HFFc6 (cell line): Measurements from ENCODE around the gene NPS. TPM values are rescaled to one million over a fixed set of nuclear protein-coding genes. Genes with fewer than 3 reads are reported as not detected.

ENCODE experiments used
- DNase-seq: peaks from one replicate; pipeline ENCODE4 v3.0.0-alpha.2; 2018
- H3K27ac Mint-ChIP-seq: 2 replicates; pipeline ENCODE4 v1.8.0; 2020; ENCODE audit warnings: mild to moderate bottlenecking, mixed read lengths
- H3K27me3 Mint-ChIP-seq: 2 replicates; pipeline ENCODE4 v1.8.0; 2021; ENCODE audit warnings: mild to moderate bottlenecking, moderate library complexity, mixed read lengths; ENCODE audit not compliant: insufficient read depth
- H3K36me3 Mint-ChIP-seq: 2 replicates; pipeline ENCODE4 v1.8.0; 2021; ENCODE audit warnings: low read depth, mixed read lengths
- H3K4me1 Mint-ChIP-seq: 2 replicates; pipeline ENCODE4 v1.8.0; 2020; ENCODE audit warnings: low read depth, mixed read lengths
- H3K4me3 Mint-ChIP-seq: 2 replicates; pipeline ENCODE4 v1.8.0; 2020; ENCODE audit warnings: mild to moderate bottlenecking, moderate library complexity, mixed read lengths
- H3K9me3 Mint-ChIP-seq: 2 replicates; pipeline ENCODE4 v1.8.0; 2020; ENCODE audit warnings: mild to moderate bottlenecking, mixed read lengths
- total RNA-seq, 6 experiments: library from RNA; stranded (reverse); fragmentation: NEBNext Ultra II Directional; extraction: Animal tissue kit (Norgen Biotek cat#: 25700); gene quantifications; 2 replicates in 1 of 6; 3 replicates in 5 of 6; pipeline ENCODE4 v1.2.3, GENCODE V29; 2021
- TF ChIP-seq, protein P1 (sequence below): fragments of 200-600 bp; sonication (generic); IDR thresholded peaks from 2 replicates; pipeline ENCODE4 v1.5.0; 2021; ENCODE audit warnings: antibody characterized with exemption, mild to moderate bottlenecking

Gene NPS
- total RNA-seq, 6 experiments from 2014 or later = not detected

DNA sequence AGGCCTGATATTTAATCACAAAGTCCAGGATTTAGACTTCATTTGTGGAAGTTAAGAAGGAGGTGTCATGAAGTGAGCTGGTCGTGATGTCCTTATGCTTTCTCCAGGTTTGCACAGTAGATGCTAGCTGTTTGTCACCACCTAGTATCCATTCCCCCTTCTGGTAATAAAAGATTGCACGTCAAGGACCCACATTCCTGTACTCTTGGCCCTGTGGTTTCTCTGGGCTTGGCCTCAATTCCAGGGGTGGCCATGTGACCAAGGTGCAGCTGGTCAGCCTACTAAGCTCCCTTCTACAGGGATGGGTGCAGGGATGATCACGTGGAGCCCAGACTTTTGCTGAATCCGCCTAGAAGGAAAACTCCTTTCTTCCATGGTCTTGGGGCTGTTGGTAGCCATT is 16.5 kb downstream of the NPS start:
- Mint-ChIP-seq H3K9me3 (peaks cover 43% of the 10 kb centered on the region), H3K27ac (no peak overlapping the region), H3K4me1 (no peaks in the 10 kb centered on the region), H3K36me3 (no peaks in the 10 kb centered on the region; the same call in 1 of the 2 replicates), H3K27me3 (peaks cover 1% of the 10 kb centered on the region; the same call in 1 of the 2 replicates), H3K4me3 (no peak overlapping the region)
- no peak for DNase-seq
- TF ChIP-seq, protein P1, sequence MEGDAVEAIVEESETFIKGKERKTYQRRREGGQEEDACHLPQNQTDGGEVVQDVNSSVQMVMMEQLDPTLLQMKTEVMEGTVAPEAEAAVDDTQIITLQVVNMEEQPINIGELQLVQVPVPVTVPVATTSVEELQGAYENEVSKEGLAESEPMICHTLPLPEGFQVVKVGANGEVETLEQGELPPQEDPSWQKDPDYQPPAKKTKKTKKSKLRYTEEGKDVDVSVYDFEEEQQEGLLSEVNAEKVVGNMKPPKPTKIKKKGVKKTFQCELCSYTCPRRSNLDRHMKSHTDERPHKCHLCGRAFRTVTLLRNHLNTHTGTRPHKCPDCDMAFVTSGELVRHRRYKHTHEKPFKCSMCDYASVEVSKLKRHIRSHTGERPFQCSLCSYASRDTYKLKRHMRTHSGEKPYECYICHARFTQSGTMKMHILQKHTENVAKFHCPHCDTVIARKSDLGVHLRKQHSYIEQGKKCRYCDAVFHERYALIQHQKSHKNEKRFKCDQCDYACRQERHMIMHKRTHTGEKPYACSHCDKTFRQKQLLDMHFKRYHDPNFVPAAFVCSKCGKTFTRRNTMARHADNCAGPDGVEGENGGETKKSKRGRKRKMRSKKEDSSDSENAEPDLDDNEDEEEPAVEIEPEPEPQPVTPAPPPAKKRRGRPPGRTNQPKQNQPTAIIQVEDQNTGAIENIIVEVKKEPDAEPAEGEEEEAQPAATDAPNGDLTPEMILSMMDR = no peak

DNA sequence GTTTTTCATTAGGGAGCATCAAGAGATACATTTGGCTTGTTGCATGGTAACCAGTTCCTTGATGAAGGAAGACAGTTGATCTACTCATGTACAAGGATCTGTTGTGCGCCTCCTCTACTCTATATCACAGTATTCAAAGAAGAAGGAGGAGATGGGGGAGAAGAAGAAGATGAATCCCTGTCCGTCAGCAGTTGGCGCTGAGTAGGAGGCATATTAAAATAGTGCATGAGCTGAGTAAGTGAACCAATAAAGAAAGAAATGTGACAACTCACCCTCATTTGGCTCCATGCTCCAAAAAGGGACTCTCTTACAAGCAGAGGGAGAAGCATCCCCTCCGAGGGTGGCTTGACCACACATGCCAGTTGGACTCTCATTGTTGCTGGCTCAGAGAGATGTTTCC is 20.1 kb downstream of the NPS start:
- TF ChIP-seq, protein P1 = no peak
- H3K4me1 Mint-ChIP-seq = no peaks in the 10 kb centered on the region
- H3K4me3 Mint-ChIP-seq = no peak overlapping the region
- no peak for DNase-seq
- no peaks in the 10 kb centered on the region; the same call in 1 of the 2 replicates for H3K27me3 Mint-ChIP-seq
- peaks cover 54% of the 10 kb centered on the region for H3K9me3 Mint-ChIP-seq
- no peak overlapping the region for H3K27ac Mint-ChIP-seq
- H3K36me3 Mint-ChIP-seq = no peaks in the 10 kb centered on the region; the same call in 1 of the 2 replicates

DNA sequence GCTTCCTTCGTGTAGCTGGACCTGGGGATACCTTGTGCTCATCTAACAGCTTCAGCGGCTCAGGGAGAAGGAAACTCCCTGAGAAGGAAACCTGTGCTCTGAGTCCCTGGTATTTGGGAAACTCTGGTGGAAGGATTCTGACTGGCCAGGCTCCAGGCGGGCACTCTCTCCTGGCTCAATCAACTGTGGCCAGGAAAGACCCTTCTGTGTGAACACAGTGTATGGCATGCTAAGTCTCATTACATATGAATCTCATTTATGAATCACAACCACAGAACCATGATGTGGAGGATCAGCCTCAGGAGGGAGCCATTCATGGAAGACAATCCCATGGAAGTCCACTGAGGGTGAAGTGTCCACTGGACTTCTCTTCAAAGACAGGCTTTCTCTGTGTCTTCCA is 20.9 kb downstream of the NPS start:
- Mint-ChIP-seq H3K36me3 (no peaks in the 10 kb centered on the region; the same call in 1 of the 2 replicates), H3K4me3 (no peak overlapping the region), H3K27me3 (no peaks in the 10 kb centered on the region; the same call in 1 of the 2 replicates), H3K9me3 (peaks cover 54% of the 10 kb centered on the region), H3K27ac (no peak overlapping the region), H3K4me1 (no peaks in the 10 kb centered on the region)
- TF ChIP-seq, protein P1 = no peak
- DNase-seq = no peak

DNA sequence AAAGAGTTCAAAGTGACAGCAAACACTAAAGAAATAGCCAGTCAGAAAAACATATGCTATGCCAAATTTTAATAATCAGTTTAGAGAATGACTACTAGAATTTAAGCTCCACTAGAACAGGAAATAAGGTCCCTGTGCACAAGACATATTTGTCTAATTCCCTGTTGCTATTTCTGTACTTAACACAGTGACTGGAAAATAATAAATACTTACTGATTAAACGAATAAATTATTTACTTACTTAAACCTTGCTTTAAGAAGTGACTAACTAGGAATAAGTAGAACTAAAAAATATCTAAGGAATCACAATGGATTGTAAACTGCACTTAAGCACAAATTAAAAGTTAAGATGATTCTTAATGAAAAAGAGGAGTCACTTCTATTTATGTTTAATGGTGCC is 22.3 kb downstream of the NPS start:
- Mint-ChIP-seq H3K36me3 (no peaks in the 10 kb centered on the region; the same call in 1 of the 2 replicates), H3K27me3 (no peaks in the 10 kb centered on the region; the same call in 1 of the 2 replicates), H3K9me3 (peaks cover 60% of the 10 kb centered on the region), H3K27ac (no peak overlapping the region), H3K4me3 (no peak overlapping the region), H3K4me1 (no peaks in the 10 kb centered on the region)
- TF ChIP-seq, protein P1 = no peak
- DNase-seq = no peak

DNA sequence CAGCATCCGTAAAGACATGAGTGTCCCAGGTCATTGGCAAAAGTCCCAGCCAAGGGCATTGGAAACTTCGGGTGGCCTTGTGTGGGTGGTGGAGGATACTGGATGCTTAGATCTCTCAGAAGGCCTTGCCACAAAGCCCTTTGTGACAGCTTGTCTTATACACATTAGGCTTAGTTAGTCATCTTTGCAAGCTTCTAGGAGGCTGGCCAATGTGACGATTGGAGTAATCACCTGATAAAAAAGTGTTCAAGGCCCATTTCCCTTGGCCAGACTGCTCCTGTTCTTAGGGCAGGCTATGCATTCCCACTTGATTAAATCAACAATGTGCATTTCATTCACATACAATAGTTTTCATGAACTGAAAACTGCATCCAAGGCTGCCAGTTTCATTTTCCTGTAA is 26.9 kb downstream of the NPS start:
- Mint-ChIP-seq H3K4me1 (no peaks in the 10 kb centered on the region), H3K27ac (no peak overlapping the region), H3K27me3 (peaks cover 5% of the 10 kb centered on the region), H3K4me3 (no peak overlapping the region), H3K9me3 (peaks cover 43% of the 10 kb centered on the region), H3K36me3 (no peaks in the 10 kb centered on the region)
- DNase-seq = no peak
- TF ChIP-seq, protein P1 = no peak

DNA sequence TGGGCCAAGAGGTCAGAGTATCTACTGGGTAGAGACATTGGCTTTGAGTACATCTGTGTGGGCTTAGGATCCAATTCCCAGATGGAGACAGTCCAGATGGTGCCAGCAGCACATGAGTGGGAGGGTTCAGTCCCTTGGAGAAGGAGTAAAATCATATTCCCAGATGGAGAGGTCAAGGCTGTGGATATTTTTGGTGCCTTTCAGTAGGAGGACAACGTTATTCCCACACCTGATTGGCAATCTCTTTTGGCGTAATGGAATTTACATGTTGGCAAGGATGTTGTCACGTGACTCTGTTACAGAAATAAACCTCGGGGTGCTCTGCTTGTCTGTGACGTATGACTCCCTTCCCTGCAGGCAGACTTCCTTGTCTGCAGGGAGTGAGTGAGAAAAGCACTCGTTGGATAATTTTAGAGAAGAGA is 27.6 kb downstream of the NPS start:
- H3K36me3 Mint-ChIP-seq = no peaks in the 10 kb centered on the region
- peaks cover 5% of the 10 kb centered on the region for H3K27me3 Mint-ChIP-seq
- H3K4me1 Mint-ChIP-seq = no peaks in the 10 kb centered on the region
- no peak overlapping the region for H3K4me3 Mint-ChIP-seq
- H3K27ac Mint-ChIP-seq = no peak overlapping the region
- TF ChIP-seq, protein P1 = no peak
- H3K9me3 Mint-ChIP-seq = peaks cover 40% of the 10 kb centered on the region
- no peak for DNase-seq
